Hypothalamus (tissue), 51 donors: ENCODE results near the gene SLC25A11.

Experiments used
- DNase-seq, 51 donors: peaks; one replicate each; lab custom pipeline; 2025; lab: John Stamatoyannopoulos, UW

The SLC25A11 gene

GRCh38 chr17:4966844-4967538 is 27.1 kb upstream of the SLC25A11 start:
- DNase-seq, result peak in 48 of 51 donors; percentile 91 to 100 (median 99)

DNA sequence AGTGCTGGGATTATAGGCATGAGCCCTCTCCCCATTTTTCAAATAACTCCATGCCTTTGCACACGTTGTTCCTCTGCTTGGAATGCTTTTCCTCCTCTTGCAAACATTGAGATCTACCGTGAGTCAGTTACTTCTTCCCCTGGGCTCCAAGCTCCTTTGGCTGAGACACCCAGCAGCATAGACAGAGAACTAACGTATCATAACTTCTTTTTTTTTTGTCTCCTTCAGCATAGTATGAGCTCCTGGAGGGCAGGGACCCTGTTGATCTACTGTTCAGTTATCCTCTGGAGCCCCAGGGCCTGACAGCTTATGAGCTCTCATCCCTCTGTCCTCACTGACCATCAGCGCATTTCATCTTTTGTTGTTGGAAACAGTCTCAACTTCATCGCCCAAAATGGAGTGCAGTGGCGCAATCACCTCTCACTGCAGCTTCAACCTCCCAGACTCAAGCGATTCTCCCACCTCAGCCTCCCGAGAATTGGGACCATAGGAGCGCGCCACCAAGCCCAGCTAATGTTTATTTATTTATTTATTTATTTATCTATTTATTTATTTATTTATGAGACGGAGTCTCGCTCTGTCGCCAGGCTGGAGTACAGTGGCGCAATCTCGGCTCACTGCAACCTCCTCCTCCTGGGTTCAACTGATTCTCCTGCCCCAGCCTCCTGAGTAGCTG is 25.6 kb upstream of the SLC25A11 start:
- DNase-seq, result no peak

DNA sequence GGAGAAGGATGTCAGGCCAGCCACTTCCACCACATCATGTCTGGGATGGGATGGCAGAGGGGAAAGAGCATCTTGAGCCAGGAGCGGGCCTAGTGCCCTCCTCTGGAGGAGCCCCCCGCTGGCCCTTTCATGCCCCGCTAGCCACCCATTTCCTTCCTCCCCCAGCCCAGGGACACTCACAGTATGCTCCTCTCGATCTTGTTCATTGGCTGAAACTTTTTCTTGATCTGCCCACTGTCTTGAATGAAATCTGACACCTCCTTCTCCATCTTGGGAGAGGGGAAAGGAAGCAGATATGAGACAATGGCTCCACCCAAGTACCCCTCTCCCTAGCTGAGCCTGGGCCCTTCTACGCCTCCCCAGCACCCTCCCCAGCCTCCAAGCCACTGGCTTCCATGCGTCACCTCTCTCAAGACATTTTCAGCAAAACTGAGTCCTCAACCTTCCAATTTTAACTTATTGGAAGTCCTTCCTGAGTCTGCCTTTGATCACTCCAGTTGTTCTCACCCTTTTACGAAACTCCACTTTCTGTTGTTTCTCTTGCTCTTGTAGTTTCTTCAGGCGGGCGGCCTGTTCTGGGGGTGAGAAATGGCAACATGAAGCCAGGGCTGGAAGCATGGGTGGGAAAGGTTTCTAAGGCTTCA is 20.6 kb upstream of the SLC25A11 start:
- DNase-seq, result no peak

DNA sequence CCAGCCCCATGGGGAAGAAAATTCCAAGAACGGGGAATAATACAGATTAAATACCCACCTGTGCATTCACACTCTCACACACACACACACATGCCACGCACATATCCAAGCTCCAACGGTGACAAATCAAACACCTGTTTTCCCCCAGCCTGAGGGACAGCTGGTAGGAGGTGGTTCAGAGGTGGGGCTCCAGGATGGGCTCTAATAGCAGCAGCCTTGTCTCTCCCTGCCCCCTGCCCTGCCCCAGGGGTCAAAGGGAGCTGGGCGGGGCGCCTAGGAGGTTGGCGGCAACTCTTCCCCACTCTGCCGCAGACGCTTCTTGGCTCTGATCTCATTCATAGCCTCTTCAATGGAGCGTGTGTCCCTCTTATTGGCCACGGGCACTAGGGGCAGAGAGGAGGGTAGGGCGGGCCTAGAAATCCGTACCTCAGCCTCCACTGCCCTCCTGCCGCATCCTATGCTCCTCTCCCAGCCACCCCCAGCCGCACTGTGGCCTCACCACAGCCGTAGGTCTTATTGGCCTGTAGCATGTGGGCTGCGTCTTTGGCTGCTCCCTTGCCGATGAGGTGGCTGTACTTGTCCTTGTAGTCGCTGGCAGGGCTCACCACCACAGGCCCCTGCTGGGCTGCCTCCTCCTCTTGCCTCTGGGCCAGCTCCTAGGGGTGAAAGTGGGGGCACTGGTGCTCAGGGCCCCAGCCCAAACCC is 19.6 kb upstream of the SLC25A11 start:
- DNase-seq, result no peak

- no peak for DNase-seq
Observed at GRCh38 chr17:4958102-4958501, 18.3 kb upstream of the SLC25A11 start.

- DNase-seq, result no peak
Observed at GRCh38 chr17:4956493-4957061, 16.7 kb upstream of the SLC25A11 start.

GRCh38 chr17:4955091-4955490 is 15.2 kb upstream of the SLC25A11 start:
- DNase-seq, result no peak

DNA sequence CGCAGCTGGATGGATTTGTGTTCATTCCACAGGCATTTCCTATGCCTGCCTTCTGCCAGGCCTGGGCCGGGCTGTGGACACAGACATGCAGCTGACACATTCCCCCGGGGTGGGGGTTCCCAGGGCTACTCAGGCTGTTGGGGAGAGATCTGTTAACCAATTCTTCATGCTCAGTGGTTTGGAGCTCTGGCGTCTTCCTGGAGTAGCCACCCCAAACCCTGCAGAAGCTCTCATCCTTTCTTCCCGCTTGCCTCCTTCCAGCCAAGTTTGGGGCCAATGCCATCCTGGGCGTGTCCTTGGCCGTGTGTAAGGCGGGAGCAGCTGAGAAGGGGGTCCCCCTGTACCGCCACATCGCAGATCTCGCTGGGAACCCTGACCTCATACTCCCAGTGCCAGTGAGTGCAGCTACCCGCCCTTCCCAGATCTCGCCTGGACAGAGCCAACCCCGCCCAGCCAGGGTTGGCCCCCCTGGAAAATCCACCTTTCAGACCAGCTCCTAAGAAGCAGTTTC is 13.7 kb upstream of the SLC25A11 start:
- no peak for DNase-seq

DNA sequence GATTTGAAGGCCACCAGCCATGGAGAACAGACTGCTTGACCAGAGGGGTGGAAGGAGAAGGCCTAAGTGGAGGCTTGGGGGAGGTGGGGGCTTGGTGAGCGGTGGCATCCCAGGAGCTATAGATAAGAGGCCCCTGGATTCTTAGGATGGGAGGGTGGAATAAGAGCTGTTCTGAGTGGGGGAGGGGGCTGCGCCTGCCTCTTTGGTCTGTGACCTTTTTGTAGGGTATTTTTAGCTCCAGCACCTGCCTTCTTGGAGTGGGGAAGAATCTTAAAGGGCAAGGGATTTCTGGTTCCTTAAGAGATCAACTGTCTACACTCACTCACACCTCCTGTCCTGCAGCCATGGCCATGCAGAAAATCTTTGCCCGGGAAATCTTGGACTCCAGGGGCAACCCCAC is 11.6 kb upstream of the SLC25A11 start:
- DNase-seq, result no peak

GRCh38 chr17:4950746-4951204 is 10.9 kb upstream of the SLC25A11 start, which contains the start of gene ENO3:
ENO3 (plus strand) TSS chr17:4951119; CDS start chr17:4951830, 711 bp downstream.
- DNase-seq, result no peak

- peak in 2 of 51 donors; percentile 39 to 45 for DNase-seq
Observed at GRCh38 chr17:4950075-4950745, 10.4 kb upstream of the SLC25A11 start.

DNA sequence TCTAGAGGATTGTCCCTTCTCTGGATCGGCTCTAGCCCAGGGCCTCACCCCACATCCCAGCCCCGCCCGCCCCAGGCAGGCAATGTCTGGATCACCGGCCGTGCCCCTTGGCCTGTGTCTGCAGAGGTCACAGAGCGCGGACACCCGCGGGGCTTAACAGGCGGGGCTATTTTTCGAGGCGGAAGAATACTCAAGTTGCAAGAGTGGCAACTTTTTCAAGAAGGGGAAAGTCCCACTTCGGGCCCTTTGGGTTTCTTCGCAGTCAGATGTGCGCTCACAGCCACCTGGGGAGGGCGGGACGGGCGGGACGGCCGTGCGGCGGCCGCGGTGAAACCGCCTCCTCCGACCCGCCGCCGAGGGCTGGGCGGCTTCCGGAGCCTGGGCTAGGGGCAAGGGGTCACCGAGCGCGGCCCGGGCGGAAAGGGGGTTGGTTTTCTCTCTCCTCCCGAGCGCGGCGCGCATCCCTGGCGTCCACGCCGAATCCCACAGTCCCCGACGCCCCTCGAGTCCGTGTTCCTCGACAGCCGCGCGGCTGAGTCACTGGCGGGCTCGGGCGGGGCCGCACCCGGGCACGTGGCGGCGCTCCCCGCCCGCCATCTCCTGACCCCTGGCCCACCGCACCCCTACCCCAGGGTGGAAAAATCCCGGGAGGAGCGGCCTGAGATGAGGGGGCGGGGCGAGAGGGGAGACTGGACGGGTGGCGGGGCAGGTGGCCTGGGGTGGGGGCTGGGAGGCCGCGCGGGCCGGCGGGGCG is 9.7 kb upstream of the SLC25A11 start:
- DNase-seq, result peak in 29 of 51 donors; percentile 18 to 72 (median 51)

- peak in 45 of 51 donors; percentile 42 to 86 (median 70) for DNase-seq
Observed at GRCh38 chr17:4948931-4949320, 9.1 kb upstream of the SLC25A11 start.

- peak; percentile 39 to 93 (median 74) for DNase-seq
Observed at GRCh38 chr17:4948166-4948930, 8.5 kb upstream of the SLC25A11 start, which contains the start of gene PFN1. PFN1 (minus strand) TSS chr17:4948530; CDS start chr17:4948394, 136 bp downstream.

DNA sequence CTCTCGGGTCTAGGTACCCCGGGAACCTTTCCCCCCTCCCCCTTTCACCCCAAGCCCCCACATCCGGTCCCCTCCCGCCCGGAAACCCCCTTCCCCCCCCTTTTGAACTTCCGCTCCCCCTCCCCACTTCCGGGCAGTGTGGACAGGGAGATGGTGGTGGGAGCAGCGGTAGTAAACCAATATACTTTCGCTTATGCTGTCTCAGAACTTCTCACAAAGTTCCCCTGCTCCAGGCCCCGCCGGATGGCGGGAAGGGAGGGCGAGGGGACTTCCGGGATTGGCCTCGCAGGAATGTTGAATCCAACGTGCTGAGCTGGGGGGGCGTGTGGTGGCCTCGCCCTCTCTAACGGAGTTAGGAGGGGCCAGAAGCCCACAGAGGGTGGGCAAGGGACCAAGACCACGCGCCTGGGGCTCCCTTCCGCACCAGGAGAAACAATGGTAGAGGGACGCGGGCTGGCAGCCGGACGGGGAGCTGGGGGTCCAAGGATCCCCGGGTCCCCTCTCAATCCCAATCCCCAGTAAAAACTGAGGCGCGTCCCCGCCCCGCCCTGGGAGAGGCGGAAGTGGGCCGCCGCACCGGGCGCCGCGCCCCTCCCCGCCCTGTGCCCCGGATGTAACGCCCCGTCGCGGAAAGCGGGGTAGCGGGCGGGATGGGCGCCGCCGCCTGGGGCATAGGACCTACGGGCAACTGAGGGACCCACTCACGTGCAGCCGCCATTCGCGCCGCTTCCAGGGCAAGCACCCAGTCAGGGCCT is 7.7 kb upstream of the SLC25A11 start:
- peak in 24 of 51 donors; percentile 24 to 62 (median 48) for DNase-seq

DNA sequence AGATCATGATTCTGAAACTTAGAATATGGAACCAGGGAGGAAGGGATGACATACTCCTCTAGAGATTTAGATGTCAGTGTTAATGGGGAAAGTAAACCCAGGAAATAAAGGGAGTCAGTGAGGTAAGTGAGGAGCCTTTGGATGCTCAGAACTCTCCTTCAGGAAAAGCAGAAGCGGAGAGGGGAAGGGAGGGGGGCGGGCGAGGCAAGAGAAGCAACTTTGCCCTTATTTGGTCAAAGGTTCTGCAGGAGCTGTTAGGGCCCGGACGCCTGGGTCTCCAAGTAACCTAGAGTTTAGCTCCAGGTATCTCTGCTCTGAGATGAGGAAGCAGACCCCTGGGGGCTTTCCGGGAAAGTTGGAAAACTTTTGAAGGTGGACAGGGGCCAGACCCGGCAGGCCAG is 7.2 kb upstream of the SLC25A11 start:
- no peak for DNase-seq

DNA sequence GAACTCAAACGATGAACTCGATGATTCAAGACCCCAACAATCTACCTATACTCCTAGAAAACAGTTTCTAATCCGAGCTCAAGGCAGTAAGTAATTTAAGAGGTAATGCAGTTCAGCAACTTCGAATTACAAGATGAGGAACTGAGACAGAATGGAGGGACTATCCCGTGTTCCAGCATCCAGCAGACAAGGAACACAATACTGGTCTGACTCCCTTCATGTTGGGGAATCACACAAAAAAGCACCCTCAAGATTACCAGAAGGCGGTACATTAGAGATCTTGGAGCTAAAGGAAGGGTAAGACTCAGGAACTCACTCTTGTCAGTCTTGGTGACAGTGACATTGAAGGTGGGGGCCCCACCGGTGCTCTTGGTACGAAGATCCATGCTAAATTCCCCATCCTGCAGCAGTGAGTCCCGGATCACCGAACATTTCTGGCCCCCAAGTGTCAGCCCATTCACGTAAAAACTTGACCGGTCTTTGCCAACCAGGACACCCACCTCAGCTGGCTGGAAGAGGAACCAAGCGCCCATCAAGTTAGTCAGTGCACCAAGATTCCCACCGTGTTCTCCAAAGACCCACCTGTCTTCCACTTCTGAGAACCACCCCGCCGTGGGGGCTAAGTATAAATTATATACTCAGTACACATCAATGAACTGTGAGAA is 6.6 kb upstream of the SLC25A11 start:
- no peak for DNase-seq
